GM19455 (cell line): ENCODE measurements around the gene ARHGAP30.
"Not testable (repeated sequence)": the region's sequence is repeated elsewhere in the genome, so short reads cannot be mapped to it uniquely, and the experiment has no call there.

Experiments
- ATAC-seq: cut with Tn5 transposase; IDR thresholded peaks from one replicate; pipeline ENCODE4 v1.9.1; 2021; ENCODE audit not compliant: unreplicated experiment

ARHGAP30 gene

GRCh38 chr1:161045736-161046604, 23.7 kb downstream of the ARHGAP30 start, which contains the start of gene USF1:
USF1 (minus strand) TSS chr1:161045977; CDS start chr1:161043275, 2,702 bp downstream.
- peak; percentile 56 for ATAC-seq

- peak; percentile 42 for ATAC-seq
These were observed 24.6 kb downstream of the ARHGAP30 start for GRCh38 chr1:161044908-161045735.

DNA sequence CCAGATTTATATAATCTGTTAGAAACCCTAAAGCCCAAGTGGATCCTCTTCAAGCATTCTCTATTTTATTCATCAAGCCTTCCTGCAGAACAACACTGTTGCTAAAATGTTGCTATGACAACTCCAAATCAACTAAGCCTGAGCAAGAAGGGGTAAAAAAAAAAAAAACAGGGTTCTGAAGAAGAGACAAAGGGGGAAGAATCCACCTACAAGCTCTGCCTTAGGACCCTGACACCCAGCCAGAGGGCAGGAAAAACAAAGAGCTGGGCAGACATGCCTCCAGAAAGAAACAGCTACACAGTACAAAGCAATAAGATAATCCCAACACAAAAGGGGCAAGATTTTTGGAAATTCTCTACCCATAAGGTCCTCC, 25.2 kb downstream of the ARHGAP30 start:
- no peak for ATAC-seq

DNA sequence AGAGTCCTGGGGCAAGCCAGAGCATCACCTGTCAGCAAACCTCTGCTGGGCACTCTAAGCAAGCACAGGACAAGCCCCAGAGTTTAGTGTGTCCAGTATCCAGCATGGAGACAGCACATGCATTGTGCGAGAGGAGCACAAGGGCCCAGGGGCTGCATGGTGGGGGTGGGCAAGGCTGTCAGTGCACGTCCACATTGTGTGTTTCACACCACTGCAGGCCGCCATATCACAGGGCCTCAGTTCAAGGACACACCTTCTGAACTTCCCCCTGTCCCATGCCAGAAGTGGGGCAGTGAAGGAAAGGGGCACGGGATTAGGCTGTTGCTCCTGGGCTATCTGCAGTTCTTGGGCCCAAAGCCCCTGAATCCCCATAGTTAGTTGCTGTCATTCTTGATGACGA, 30.1 kb downstream of the ARHGAP30 start:
- no peak for ATAC-seq

- no peak for ATAC-seq
These were observed 30.5 kb downstream of the ARHGAP30 start for GRCh38 chr1:161039154-161039545.

DNA sequence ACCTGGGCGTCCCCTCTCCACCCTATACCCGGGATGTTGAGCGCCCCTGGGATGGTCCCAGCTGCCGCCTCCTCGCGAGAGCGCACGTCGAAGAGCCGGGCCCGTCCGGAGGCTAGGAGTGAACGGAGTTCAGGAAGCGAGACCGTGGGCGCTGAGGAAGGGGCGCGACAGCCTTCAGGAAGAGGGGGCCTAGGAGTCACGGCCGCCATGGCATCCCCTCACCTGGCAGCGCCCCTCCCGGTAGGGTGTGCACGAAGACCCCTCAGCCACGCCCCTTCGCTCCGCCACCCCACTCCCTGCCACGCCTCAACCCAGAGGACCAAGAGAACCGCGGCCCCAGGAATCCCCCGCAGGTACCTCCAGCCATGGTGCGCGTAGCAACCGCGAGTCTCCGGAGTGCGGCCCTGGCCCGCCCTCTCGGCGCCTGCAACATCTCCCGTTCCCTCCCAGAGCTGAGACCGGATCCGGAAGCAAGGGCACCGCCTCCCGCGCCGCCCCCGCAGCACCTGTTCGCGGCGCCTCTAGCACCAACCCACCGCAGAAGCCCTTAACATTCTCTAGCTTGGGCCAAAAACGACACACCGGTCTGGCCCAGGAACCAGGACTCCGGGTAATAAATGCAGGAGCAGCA, 31.1 kb downstream of the ARHGAP30 start, which contains the start of gene TSTD1:
TSTD1 (minus strand) TSS at position 442 of the 631 bp plus-strand sequence; CDS start at position 367, 75 bp downstream.
- ATAC-seq, result peak; percentile 88

DNA sequence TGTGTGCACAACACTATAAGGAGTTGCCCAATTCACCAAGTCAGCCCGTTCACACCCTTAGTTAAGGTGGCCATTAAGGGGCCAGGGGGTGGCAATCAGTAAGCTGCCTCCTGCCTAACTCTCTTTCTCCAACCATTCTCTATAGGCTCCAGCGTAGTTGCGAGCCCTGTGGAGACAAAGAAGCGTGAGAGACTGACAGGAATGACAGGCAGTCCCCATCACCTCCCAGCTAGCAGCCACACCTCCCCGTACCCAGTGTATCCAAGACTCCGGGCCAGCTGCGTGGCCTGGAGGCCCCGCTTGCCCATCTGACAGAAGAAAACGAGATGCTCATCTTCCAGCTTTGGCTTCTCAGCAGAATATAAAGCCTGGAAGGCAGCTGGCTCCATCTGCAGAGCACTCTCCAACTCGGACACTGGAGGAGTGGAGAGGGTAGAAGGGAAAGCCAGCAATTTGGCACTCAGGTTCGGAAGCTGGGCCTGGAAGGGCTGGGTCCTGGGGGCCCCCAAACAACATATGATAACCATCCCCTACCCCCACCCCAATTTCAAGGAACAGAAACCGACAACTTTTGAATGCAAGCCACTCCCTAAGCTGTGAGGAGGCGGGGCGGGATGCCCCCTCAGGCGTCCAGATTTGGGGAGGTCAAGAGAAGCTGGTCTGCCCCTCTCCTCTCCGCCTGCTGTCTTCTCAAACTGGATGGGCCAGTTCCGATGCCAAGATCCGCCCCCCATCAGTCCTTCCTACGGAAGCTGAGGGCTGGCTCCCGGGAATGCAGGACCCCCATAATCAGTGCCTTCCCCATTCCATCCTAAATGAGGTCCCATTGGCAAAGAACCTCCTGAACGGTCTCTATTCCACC, 31.8 kb downstream of the ARHGAP30 start:
- ATAC-seq, result no peak

- no peak for ATAC-seq
These were observed 35.9 kb downstream of the ARHGAP30 start for GRCh38 chr1:161033751-161034150.

DNA sequence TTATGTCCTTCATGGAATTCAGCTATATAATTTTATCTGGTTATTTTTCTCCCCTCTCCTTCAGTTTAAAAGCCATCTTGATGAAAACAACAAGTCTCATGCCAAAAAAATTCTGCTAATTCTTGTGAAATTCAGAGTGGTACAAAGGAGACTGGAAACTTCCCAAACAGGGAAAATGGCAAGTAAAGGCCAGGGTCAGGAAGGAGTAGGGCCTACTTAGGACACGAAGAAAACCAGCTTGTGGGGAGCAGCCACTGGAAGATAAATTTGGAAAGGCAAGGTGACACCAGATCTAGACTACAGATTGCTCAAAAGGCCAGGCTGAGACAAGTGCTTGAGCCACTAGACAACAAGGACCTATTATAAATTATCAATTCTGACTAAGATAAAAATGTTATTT, 37.3 kb downstream of the ARHGAP30 start:
- ATAC-seq, result no peak

GRCh38 chr1:161031874-161032273, 37.8 kb downstream of the ARHGAP30 start:
- ATAC-seq, result no peak

DNA sequence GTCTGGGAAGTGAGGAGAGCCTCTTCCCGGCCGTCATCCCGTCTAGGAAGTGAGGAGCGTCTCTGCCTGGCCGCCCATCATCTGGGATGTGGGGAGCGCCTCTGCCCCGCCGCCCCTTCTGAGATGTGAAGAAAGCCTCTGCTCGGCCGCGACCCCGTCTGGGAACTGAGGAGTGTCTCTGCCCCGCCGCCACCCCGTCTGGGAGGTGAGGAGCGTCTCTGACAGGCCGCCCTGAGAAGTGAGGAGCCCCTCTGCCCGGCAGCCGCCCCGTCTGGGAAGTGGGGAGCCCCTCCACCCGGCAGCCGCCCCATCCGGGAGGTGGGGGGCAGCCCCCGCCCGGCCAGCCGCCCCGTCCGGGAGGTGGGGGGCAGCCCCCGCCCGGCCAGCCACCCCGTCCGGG, 40.2 kb downstream of the ARHGAP30 start:
- not testable (repeated sequence) for ATAC-seq

DNA sequence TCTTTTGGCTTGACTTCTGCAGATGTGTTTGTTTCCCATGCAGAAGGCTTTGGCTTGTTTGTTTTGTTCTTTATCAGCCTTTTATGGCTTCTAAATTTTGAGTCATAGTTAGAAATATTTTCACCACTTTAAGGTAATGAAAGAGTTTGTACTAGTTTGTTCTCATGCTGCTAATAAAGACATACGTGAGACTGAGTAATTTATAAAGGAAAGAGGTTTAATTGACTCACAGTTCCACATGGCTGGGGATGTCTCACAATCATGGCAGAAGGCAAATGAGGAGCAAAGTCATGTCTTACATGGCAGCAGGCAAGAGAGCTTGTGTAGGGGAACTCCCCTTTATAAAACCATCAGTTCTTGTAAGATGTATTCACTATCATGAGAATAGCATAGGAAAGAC, 42.7 kb downstream of the ARHGAP30 start:
- ATAC-seq, result not testable (repeated sequence)

GRCh38 chr1:161022432-161022831, 47.3 kb downstream of the ARHGAP30 start:
- not testable (repeated sequence) for ATAC-seq

- ATAC-seq, result no peak
These were observed 47.7 kb downstream of the ARHGAP30 start for GRCh38 chr1:161021970-161022353.

- peak; percentile 90 for ATAC-seq
These were observed 48.3 kb downstream of the ARHGAP30 start for GRCh38 chr1:161021165-161021969.

DNA sequence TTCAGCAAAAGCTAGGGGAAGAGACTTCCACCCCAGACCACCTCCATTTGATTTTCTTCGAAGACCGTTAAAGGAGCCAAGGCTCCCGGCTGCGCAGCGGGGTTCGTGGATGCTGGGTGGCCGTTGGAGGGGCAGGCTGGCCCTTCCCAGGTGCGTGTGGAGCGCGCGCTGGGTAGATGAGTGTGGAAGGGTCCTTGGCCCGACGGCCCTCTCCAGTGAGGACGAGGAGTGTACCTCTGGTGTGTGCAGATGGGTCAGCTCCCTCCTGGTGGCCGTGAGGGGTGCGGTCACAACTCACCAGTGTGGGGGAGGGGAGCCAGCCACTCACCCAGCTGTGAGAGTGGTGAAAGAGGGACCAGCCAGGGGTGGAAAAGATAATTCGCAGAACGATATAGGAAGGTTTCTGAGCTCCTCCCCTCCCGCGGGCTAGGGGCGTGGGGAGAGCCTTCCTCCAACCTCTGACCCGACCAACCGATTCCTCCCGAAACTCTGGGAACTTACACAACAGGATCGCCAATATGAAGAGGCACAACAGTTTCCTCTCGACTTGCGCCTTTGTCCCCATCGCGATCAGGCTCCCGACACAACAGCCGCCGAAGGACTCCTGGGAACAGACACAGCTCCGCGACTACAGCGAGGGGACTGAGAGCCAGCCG, 49.1 kb downstream of the ARHGAP30 start, which contains the start of gene F11R:
F11R (minus strand) TSS at position 644 of the 656 bp plus-strand sequence; CDS start at position 565, 79 bp downstream.
- peak; percentile 30 for ATAC-seq

DNA sequence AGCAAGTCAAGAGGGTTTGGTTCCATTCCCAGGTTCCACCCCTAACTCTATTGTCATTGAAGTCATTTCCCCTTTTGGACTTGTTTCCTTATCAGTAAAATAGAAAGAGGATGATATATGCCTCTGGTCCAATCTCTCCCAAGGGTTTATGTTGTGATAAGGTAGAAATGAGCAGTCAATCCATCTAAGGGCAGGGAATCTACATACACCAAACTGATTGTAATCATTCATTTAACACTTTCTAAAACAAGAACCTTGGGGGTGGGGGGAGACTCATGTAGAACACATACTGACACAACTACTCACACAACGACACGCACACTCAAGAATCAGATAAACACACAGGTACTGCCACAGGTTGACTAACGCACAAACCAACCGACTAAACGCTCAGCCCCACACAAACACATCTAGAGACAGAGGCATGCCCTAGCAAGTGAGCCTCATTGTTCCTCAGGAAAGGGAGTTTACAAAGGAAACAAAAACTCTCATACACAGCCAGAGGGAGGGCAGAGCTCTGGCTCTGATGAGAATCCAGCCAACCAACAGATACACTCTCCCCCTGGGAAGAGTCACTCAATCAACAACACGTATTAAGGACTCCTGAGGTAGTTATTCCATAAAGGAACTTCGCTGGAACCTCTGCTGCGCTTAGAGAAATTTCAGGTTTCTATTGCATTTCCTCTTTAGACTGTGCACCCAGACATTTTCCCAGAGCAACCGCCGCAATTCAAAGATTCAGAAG, 49.8 kb downstream of the ARHGAP30 start:
- ATAC-seq, result no peak

GRCh38 chr1:161019111-161019660, 50.5 kb downstream of the ARHGAP30 start:
- ATAC-seq, result not testable (repeated sequence)
